Neural cell (in vitro differentiated cells): ENCODE measurements around the gene PLXNA3. TPM values are rescaled to one million over a fixed set of nuclear protein-coding genes. Genes with fewer than 3 reads are reported as not detected.

Experiments used
- H2AFZ ChIP-seq: fragments of 200-600, 300-800 bp; sonication (generic), shearing (Covaris generic); 2 replicates; pipeline ENCODE4 v1.6.0; 2014; ENCODE audit warnings: low read depth, mild to moderate bottlenecking, antibody characterized with exemption, low read length, moderate library complexity
- H3F3A ChIP-seq: fragments of 200-600 bp; shearing (Covaris generic); 2 replicates; pipeline ENCODE4 v1.6.1; 2016; ENCODE audit warnings: mild to moderate bottlenecking, moderate library complexity, mixed read lengths, antibody characterized with exemption, low read length; ENCODE audit not compliant: insufficient read depth, poor library complexity, severe bottlenecking
- H3K27ac ChIP-seq: fragments of 200-600, 300-800 bp; sonication (generic), shearing (Covaris generic); 2 replicates; pipeline ENCODE4 v1.5.1; 2014; ENCODE audit warnings: mild to moderate bottlenecking, low read length, moderate library complexity
- H3K27me3 ChIP-seq: fragments of 300-800, 200-600 bp; sonication (generic), shearing (Covaris generic); 2 replicates; pipeline ENCODE4 v1.6.0; 2014; ENCODE audit warnings: mild to moderate bottlenecking, low read depth, low read length, moderate library complexity; ENCODE audit not compliant: insufficient read depth
- H3K36me3 ChIP-seq: fragments of 300-800, 200-600 bp; sonication (generic), shearing (Covaris generic); 2 replicates; pipeline ENCODE4 v1.5.1; 2014; ENCODE audit warnings: mild to moderate bottlenecking, antibody characterized with exemption, low read length, moderate library complexity; ENCODE audit not compliant: insufficient read depth
- H3K4me2 ChIP-seq: fragments of 300-800, 200-600 bp; sonication (generic), shearing (Covaris generic); 2 replicates; pipeline ENCODE4 v1.6.0; 2014; ENCODE audit warnings: mild to moderate bottlenecking, low read length
- H3K4me3 ChIP-seq: fragments of 300-800, 200-600 bp; sonication (generic), shearing (Covaris generic); 2 replicates; pipeline ENCODE4 v1.5.1; 2014; ENCODE audit warnings: mild to moderate bottlenecking, low read length, moderate library complexity
- H3K79me2 ChIP-seq: fragments of 200-600 bp; shearing (Covaris generic); replicated peaks from 2 replicates; pipeline ENCODE4 v1.6.0; 2014; ENCODE audit warnings: mild to moderate bottlenecking, low read length, moderate library complexity; ENCODE audit not compliant: insufficient read depth
- H3K9ac ChIP-seq: fragments of 300-800, 200-600 bp; sonication (generic), shearing (Covaris generic); 2 replicates; pipeline ENCODE4 v1.6.1; 2016; ENCODE audit warnings: mild to moderate bottlenecking, low read length, mixed read lengths
- H3K9me2 ChIP-seq: fragments of 200-600 bp; shearing (Covaris generic); 2 replicates; pipeline ENCODE4 v1.6.1; 2016; ENCODE audit warnings: mild to moderate bottlenecking, low read length, mixed read lengths; ENCODE audit not compliant: insufficient read depth
- H3K9me3 ChIP-seq: fragments of 200-600, 300-800 bp; sonication (generic), shearing (Covaris generic); 2 replicates; pipeline ENCODE4 v1.6.1; 2016; ENCODE audit warnings: mild to moderate bottlenecking, mixed run types, low read length, moderate library complexity, mixed read lengths
- H4K20me1 ChIP-seq: fragments of 200-600 bp; shearing (Covaris generic); 2 replicates; pipeline ENCODE4 v1.6.1; 2016; ENCODE audit warnings: mild to moderate bottlenecking, mixed run types; ENCODE audit not compliant: insufficient read depth
- CTCF ChIP-seq: fragments of 450-650 bp; IDR thresholded peaks from 2 replicates; pipeline ENCODE4 v1.5.1; 2014; ENCODE audit warnings: antibody characterized with exemption, mild to moderate bottlenecking, moderate library complexity; ENCODE audit not compliant: poor library complexity, severe bottlenecking
- EP300 ChIP-seq: fragments of 450-650 bp; conservative IDR thresholded peaks from 2 replicates; pipeline ENCODE4 v1.6.1; 2014; ENCODE audit warnings: antibody characterized with exemption, mild to moderate bottlenecking, moderate library complexity; ENCODE audit not compliant: poor library complexity, severe bottlenecking
- EZH2 ChIP-seq: fragments of 200-600, 300-800 bp; shearing (Covaris generic), sonication (generic); IDR thresholded peaks from 2 replicates; pipeline ENCODE4 v1.6.1; 2014; ENCODE audit warnings: antibody characterized with exemption, low read length, borderline replicate concordance, mild to moderate bottlenecking; ENCODE audit not compliant: insufficient read depth, poor library complexity, severe bottlenecking
- MXI1 ChIP-seq: fragments of 450-650 bp; conservative IDR thresholded peaks from 2 replicates; pipeline ENCODE4 v1.6.1; 2014; ENCODE audit warnings: antibody characterized with exemption, mild to moderate bottlenecking; ENCODE audit not compliant: poor library complexity, severe bottlenecking
- POLR2AphosphoS5 ChIP-seq: IDR thresholded peaks from 2 replicates; pipeline ENCODE4 v1.6.1; 2012
- RAD21 ChIP-seq: fragments of 450-650 bp; conservative IDR thresholded peaks from 2 replicates; pipeline ENCODE4 v1.6.1; 2014; ENCODE audit warnings: antibody characterized with exemption, mild to moderate bottlenecking, moderate library complexity
- REST ChIP-seq: IDR thresholded peaks from 2 replicates; pipeline ENCODE4 v1.6.1; 2012; ENCODE audit warnings: borderline replicate concordance
- SMC3 ChIP-seq: fragments of 450-650 bp; conservative IDR thresholded peaks from 2 replicates; pipeline ENCODE4 v1.6.1; 2014; ENCODE audit warnings: antibody characterized with exemption, mild to moderate bottlenecking, moderate library complexity; ENCODE audit not compliant: poor library complexity
- TAF1 ChIP-seq: IDR thresholded peaks from 2 replicates; pipeline ENCODE4 v1.6.1; 2012; ENCODE audit warnings: low read depth
- polyA plus RNA-seq: library from polyadenylated mRNA; depleted of rRNA; stranded (reverse); fragments of >200 nt; gene quantifications from 2 replicates; pipeline ENCODE4 v1.2.3, GENCODE V29; 2014

The PLXNA3 gene
- polyA plus RNA-seq, 1 donor from 2014 or later: 17.2 TPM

- Histone ChIP-seq H3K27ac (no peak overlapping the region), H2AFZ (no peak overlapping the region), H3K79me2 (peaks cover 12% of the 10 kb centered on the region), H3K4me3 (peak overlapping the region; percentile 77), H4K20me1 (no peaks in the 10 kb centered on the region), H3K27me3 (no peaks in the 10 kb centered on the region), H3F3A (no peaks in the 10 kb centered on the region), H3K4me2 (no peak overlapping the region), H3K36me3 (no peaks in the 10 kb centered on the region), H3K9me2 (no peaks in the 10 kb centered on the region), H3K9ac (no peak overlapping the region), H3K9me3 (no peaks in the 10 kb centered on the region)
- TF ChIP-seq MXI1 (no peak), RAD21 (no peak), REST (no peak), EZH2 (no peak), TAF1 (no peak), CTCF (no peak), EP300 (no peak), POLR2AphosphoS5 (no peak), SMC3 (no peak)
Measured at GRCh38 chrX:154426916-154427770, 30.9 kb upstream of the PLXNA3 start.

GRCh38 chrX:154428176-154429171 lies 29.6 kb upstream of the PLXNA3 start, which contains the start of gene ATP6AP1:
ATP6AP1 (plus strand) TSS chrX:154428677; CDS start chrX:154428693, 16 bp downstream.
- H3K27ac ChIP-seq: peak within 1 kb of the TSS; percentile 72
- H4K20me1 ChIP-seq: no peaks in the 10 kb centered on the region
- H3K4me2 ChIP-seq: peak within 1 kb of the TSS; percentile 80
- H3K9me2 ChIP-seq: no peaks in the 10 kb centered on the region
- no peaks in the 10 kb centered on the region for H3F3A ChIP-seq
- peak; percentile 52 for TF ChIP-seq REST
- peak; percentile 86 for TF ChIP-seq POLR2AphosphoS5
- TF ChIP-seq MXI1: peak; percentile 61
- TF ChIP-seq EZH2: no peak
- TF ChIP-seq EP300: no peak
- peak; percentile 29 for TF ChIP-seq CTCF
- no peak for TF ChIP-seq SMC3
- peak; percentile 89 for TF ChIP-seq TAF1
- peak; percentile 14 for TF ChIP-seq RAD21
- peaks cover 12% of the 10 kb centered on the region for H3K79me2 ChIP-seq
- peak within 1 kb of the TSS; percentile 77 for H3K4me3 ChIP-seq
- no peaks in the 10 kb centered on the region for H3K9me3 ChIP-seq
- H3K27me3 ChIP-seq: no peaks in the 10 kb centered on the region
- H3K36me3 ChIP-seq: no peaks in the 10 kb centered on the region
- H3K9ac ChIP-seq: peak within 1 kb of the TSS; percentile 77
- H2AFZ ChIP-seq: peak within 1 kb of the TSS; percentile 27
